ENCODE data around the gene TSC2. TPM values are rescaled to one million over a fixed set of nuclear protein-coding genes. Genes with fewer than 3 reads are reported as not detected.
A peak's percentile ranks its signal among the peaks of the same experiment; 100 is the strongest.
"Not testable (repeated sequence)": the region's sequence is repeated elsewhere in the genome, so short reads cannot be mapped to it uniquely, and the experiment has no call there.

The TSC2 gene
- total and polyA plus RNA-seq, 8 donors = 40.8 to 369 (median 76.0) TPM

GRCh38 chr16:2126161-2126743, 78.5 kb downstream of the TSC2 start:
- peak in 1 of 2 donors; percentile 57 for DNase-seq
- H3K4me3 ChIP-seq = peak overlapping the region in 2 of 4 donors; percentile 19 to 34
- H3K9me3 ChIP-seq; H3K27me3 ChIP-seq; H3K36me3 ChIP-seq; intact Hi-C loops (cut with DNase I; ENCODE audit: low total_unique reads): not testable (repeated sequence)
- 33 to 59% (median 53%) methylated on average over 9 to 21 of the region's 21 CpGs for WGBS, 5 donors
- peak overlapping the region; percentile 81 to 96 (median 92) for H3K27ac ChIP-seq
- peaks cover 44 to 89% (median 72%) of the 10 kb centered on the region in 4 donors for H3K4me1 ChIP-seq
- TF ChIP-seq EP300 (IDR thresholded peaks at IDR 0.05) = peak; percentile 40
- TF ChIP-seq POLR2AphosphoS5 (IDR thresholded peaks at IDR 0.05) = peak in 2 of 3 donors; percentile 27 to 42

GRCh38 chr16:2126928-2127556, 79.3 kb downstream of the TSC2 start:
- H3K27ac ChIP-seq = peak overlapping the region; percentile 6 to 96 (median 92)
- H3K36me3 ChIP-seq; intact Hi-C loops (cut with DNase I; ENCODE audit: low total_unique reads); H3K9me3 ChIP-seq; H3K27me3 ChIP-seq: not testable (repeated sequence)
- 82 to 89% (median 84%) methylated on average over 23 to 31 of the region's 31 CpGs for WGBS, 5 donors
- DNase-seq = peak in 1 of 2 donors; percentile 46
- peak overlapping the region in 2 of 4 donors; percentile 2 to 9 for H3K4me3 ChIP-seq
- peak; percentile 56 for TF ChIP-seq EP300 (IDR thresholded peaks at IDR 0.05)
- peaks cover 44 to 89% (median 71%) of the 10 kb centered on the region in 4 donors for H3K4me1 ChIP-seq

DNA sequence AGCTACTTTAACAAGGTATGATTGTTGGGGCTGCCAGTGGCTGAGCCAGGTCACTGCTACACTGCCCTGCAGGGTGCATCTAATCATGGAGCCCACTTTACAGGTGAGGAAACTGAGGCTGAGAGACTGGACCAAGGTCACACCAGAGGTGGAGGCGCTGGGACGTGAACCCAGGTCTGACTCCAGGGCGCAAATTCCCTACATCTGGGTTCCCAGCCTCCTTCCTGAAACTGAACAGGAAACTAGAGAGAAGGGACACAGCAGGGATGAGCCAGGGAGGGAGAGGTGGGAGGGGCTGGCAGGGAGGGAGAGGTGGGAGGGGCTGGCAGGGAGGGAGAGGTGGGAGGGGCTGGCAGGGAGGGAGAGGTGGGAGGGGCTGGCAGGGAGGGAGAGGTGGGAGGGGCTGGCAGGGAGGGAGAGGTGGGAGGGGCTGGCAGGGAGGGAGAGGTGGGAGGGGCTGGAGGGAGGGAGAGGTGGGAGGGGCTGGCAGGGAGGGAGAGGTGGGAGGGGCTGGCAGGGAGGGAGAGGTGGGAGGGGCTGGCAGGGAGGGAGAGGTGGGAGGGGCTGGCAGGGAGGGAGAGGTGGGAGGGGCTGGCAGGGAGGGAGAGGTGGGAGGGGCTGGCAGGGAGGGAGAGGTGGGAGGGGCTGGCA, 80.0 kb downstream of the TSC2 start:
- peak overlapping the region in 4 of 5 donors; percentile 90 to 96 (median 93) for H3K27ac ChIP-seq
- 29 to 57% (median 45%) methylated on average over 3 of the region's 3 CpGs for WGBS, 5 donors
- DNase-seq = peak in 1 of 2 donors; percentile 74
- H3K9me3 ChIP-seq; H3K27me3 ChIP-seq; intact Hi-C loops (cut with DNase I; ENCODE audit: low total_unique reads); H3K36me3 ChIP-seq: not testable (repeated sequence)
- peak overlapping the region in 1 of 4 donors; percentile 2 for H3K4me3 ChIP-seq
- H3K4me1 ChIP-seq = peaks cover 44 to 82% (median 66%) of the 10 kb centered on the region in 4 donors
- TF ChIP-seq POLR2AphosphoS5 (IDR thresholded peaks at IDR 0.05) = peak in 1 of 3 donors; percentile 45

DNA sequence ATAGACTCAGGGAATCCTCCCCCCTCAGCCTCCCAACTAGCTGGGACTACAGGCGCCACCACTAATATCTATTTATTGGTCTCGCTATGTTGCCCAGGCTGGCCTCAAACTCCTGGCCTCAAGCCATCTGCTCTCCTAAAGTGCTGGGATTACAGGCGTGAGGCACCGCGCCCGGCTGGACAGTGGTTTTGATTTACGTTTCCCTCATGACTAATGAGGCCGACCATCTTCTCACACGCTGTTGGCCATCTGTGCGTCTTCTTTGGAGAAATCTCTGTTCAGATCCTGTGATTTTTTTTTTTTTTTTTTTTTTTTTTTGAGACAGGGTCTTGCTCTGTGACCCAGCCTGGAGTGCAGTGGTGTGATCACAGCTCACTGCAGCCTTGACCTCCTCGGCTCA, 81.5 kb downstream of the TSC2 start:
- H3K27ac ChIP-seq = peak overlapping the region in 4 of 5 donors; percentile 74 to 81 (median 76)

GRCh38 chr16:2129890-2130447, 82.2 kb downstream of the TSC2 start:
- DNase-seq = not testable (repeated sequence)
- 71 to 82% (median 75%) methylated on average over 20 to 22 of the region's 22 CpGs for WGBS, 5 donors

More for the DNA sequence above, 81.5 kb downstream of the TSC2 start:
- H3K9me3 ChIP-seq; DNase-seq; H3K4me3 ChIP-seq; H3K36me3 ChIP-seq; intact Hi-C loops (cut with DNase I; ENCODE audit: low total_unique reads); H3K27me3 ChIP-seq: not testable (repeated sequence)
- H3K4me1 ChIP-seq = peaks cover 41 to 74% (median 56%) of the 10 kb centered on the region in 4 donors
- WGBS, 5 donors = 57 to 81% (median 68%) methylated on average over 9 to 11 of the region's 11 CpGs

DNA sequence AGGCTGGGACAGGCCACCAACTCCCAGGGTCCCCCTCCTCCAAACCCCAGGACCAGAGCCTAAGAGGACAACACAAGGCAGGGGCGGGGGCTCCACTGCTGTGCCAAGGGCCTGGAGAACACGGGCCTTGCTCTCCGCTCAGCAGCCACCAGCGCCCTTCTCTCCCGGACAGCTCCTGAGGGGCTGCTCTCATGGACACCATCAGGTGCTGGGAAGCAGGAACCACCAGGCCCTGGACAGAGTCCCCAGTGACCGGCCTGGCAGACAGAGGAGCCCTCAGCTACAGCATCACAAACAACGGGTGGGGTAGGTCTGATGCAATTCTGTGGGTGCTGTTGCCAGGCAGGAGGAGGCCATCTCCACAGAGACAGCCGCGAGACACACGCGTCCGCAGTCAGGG, 86.0 kb downstream of the TSC2 start:
- DNase-seq; H3K9me3 ChIP-seq; H3K27me3 ChIP-seq; H3K36me3 ChIP-seq; intact Hi-C loops (cut with DNase I; ENCODE audit: low total_unique reads): not testable (repeated sequence)
- Histone ChIP-seq H3K4me3 (peak overlapping the region; percentile 5 to 19 (median 14)), H3K27ac (peak overlapping the region in 4 of 5 donors; percentile 56 to 77 (median 68)), H3K4me1 (peaks cover 5 to 44% (median 20%) of the 10 kb centered on the region in 4 donors)
- 20 to 80% (median 74%) methylated on average over 1 to 7 of the region's 12 CpGs for WGBS, 5 donors

More at GRCh38 chr16:2129890-2130447, 82.2 kb downstream of the TSC2 start:
- H3K36me3 ChIP-seq; intact Hi-C loops (cut with DNase I; ENCODE audit: low total_unique reads); H3K27me3 ChIP-seq; H3K9me3 ChIP-seq; H3K4me3 ChIP-seq: not testable (repeated sequence)
- peak overlapping the region in 3 of 5 donors; percentile 37 to 74 (median 51) for H3K27ac ChIP-seq
- peaks cover 34 to 70% (median 49%) of the 10 kb centered on the region in 4 donors for H3K4me1 ChIP-seq

DNA sequence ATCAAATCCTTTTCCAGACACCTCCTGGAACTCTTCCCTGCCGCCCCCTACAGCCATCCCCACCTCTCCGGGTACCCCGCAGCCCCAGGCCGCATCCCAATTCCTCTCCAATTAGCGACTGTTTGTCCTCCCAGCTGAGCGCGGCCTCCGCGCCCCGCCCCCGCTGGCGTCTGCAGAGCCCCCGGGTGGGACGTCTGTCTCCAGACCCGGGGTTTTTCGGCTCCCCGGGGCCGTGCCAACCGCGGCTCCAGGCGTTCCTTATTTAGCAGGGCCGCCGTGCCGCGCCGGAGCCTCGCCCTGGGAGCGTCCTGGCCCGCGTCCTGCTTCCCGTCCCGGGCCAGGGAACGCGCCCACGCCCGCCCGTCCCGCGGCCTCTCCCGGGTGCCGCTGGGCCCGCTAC, 87.3 kb downstream of the TSC2 start:
- WGBS, 5 donors = 0 to 1% (median 1%) methylated on average over 12 to 32 of the region's 42 CpGs
- H3K27me3 ChIP-seq; intact Hi-C loops (cut with DNase I; ENCODE audit: low total_unique reads); H3K9me3 ChIP-seq; H3K36me3 ChIP-seq: not testable (repeated sequence)
- peak in 1 of 2 donors; percentile 43 for DNase-seq
- peak overlapping the region; percentile 72 to 88 (median 85) for H3K27ac ChIP-seq
- peak overlapping the region; percentile 51 to 59 (median 56) for H3K4me3 ChIP-seq
- peaks cover 4 to 40% (median 19%) of the 10 kb centered on the region in 4 donors for H3K4me1 ChIP-seq
